Fibroblast of lung (primary cell): ENCODE data around the gene DNAH10. TPM values are rescaled to one million over a fixed set of nuclear protein-coding genes. Genes with fewer than 3 reads are reported as not detected.

Experiments
- DNase-seq, 2 donors: peaks; one replicate each; pipeline versions ENCODE4 v3.0.0 to v3.0.0-alpha.2; 2010; ENCODE audit warnings: low read depth in 2 of 2
- H2AFZ ChIP-seq: 2 replicates; pipeline ENCODE4 v1.5.1; 2012; ENCODE audit warnings: low read length, control low read depth, inconsistent platforms
- H3K27ac ChIP-seq: 2 replicates; pipeline ENCODE4 v1.5.1; 2011; ENCODE audit warnings: low read length, control low read depth; ENCODE audit not compliant: insufficient read depth
- H3K27me3 ChIP-seq: 2 replicates; pipeline ENCODE4 v1.5.1; 2011; ENCODE audit warnings: mild to moderate bottlenecking, low read length; ENCODE audit not compliant: control insufficient read depth, insufficient read depth
- H3K36me3 ChIP-seq: 2 replicates; pipeline ENCODE4 v1.5.1; 2011; ENCODE audit warnings: low read length; ENCODE audit not compliant: control insufficient read depth, insufficient read depth
- H3K4me1 ChIP-seq: 2 replicates; pipeline ENCODE4 v1.5.1; 2011; ENCODE audit warnings: low read length; ENCODE audit not compliant: control insufficient read depth, insufficient read depth; ENCODE audit errors: extremely low read depth
- H3K4me2 ChIP-seq: 2 replicates; pipeline ENCODE4 v1.5.1; 2011; ENCODE audit warnings: low read length, control low read depth; ENCODE audit not compliant: insufficient read depth; ENCODE audit errors: extremely low read depth
- H3K4me3 ChIP-seq, 4 experiments: fragments of 200-600 bp in 1 of 4; sonication (generic) in 1 of 4; replicated peaks in 1 of 4; 2 replicates each; pipeline ENCODE4 v1.5.1; 2011 to 2016; ENCODE audit warnings: low read length in 4 of 4, low read depth in 3 of 4, mild to moderate bottlenecking in 3 of 4, control low read depth in 2 of 4, inconsistent platforms in 1 of 4, mixed read lengths in 1 of 4; ENCODE audit not compliant: insufficient read depth in 1 of 4; ENCODE audit errors: control extremely low read depth in 1 of 4
- H3K79me2 ChIP-seq: 2 replicates; pipeline ENCODE4 v1.5.1; 2012; ENCODE audit warnings: mild to moderate bottlenecking, low read length, inconsistent platforms; ENCODE audit not compliant: control insufficient read depth, insufficient read depth
- H3K9ac ChIP-seq: 2 replicates; pipeline ENCODE4 v1.5.1; 2011; ENCODE audit warnings: mild to moderate bottlenecking, low read length, control low read depth; ENCODE audit not compliant: insufficient read depth
- H3K9me3 ChIP-seq: 2 replicates; pipeline ENCODE4 v1.5.1; 2012; ENCODE audit warnings: low read depth, low read length; ENCODE audit not compliant: control insufficient read depth, insufficient read depth
- H4K20me1 ChIP-seq: 2 replicates; pipeline ENCODE4 v1.5.1; 2011; ENCODE audit warnings: low read length; ENCODE audit not compliant: control insufficient read depth, insufficient read depth; ENCODE audit errors: extremely low read depth
- CTCF ChIP-seq, 2 donors: IDR thresholded peaks in 1 of 2; conservative IDR thresholded peaks in 1 of 2; 1 replicate in 1 of 2; 2 replicates in 1 of 2; pipeline ENCODE4 v1.5.1; 2011 to 2012; ENCODE audit warnings: low read length in 2 of 2, control low read depth in 1 of 2, inconsistent platforms in 1 of 2, low read depth in 1 of 2, mild to moderate bottlenecking in 1 of 2
- EZH2 ChIP-seq: IDR thresholded peaks from 2 replicates; pipeline ENCODE4 v1.5.1; 2012; ENCODE audit warnings: low read length, control low read depth, mild to moderate bottlenecking; ENCODE audit errors: missing control alignments
- polyA plus RNA-seq, 2 donors: library from polyadenylated mRNA; depleted of rRNA in 1 of 2; stranded (reverse) in 1 of 2; unstranded in 1 of 2; fragments of >200 nt; gene quantifications; 2 replicates each; pipeline ENCODE4 v1.2.1, GENCODE V29; 2011 to 2012; ENCODE audit warnings: missing spikeins in 1 of 2
- total RNA-seq: library from RNA; depleted of rRNA; stranded (reverse); fragments of >200 nt; gene quantifications from 2 replicates; pipeline ENCODE4 v1.2.1, GENCODE V29; 2014

DNAH10 gene
- total and polyA plus RNA-seq, 2 donors (not counting 1 experiment from before 2014, with no cell fraction given), result 0.06 to 0.33 TPM

GRCh38 chr12:123717350-123717749 is 44.8 kb upstream of the DNAH10 start:
- Histone ChIP-seq H3K27me3 (no peaks in the 10 kb centered on the region), H3K4me3 (no peak overlapping the region), H2AFZ (no peak overlapping the region), H4K20me1 (no peaks in the 10 kb centered on the region), H3K9ac (no peak overlapping the region), H3K4me1 (no peaks in the 10 kb centered on the region), H3K9me3 (no peaks in the 10 kb centered on the region), H3K4me2 (no peak overlapping the region), H3K27ac (no peak overlapping the region), H3K79me2 (peaks cover 15% of the 10 kb centered on the region), H3K36me3 (peaks cover 2% of the 10 kb centered on the region)
- DNase-seq, result no peak
- no peak for TF ChIP-seq EZH2
- TF ChIP-seq CTCF (conservative IDR thresholded peaks at IDR 0.05 in 1 of 2, IDR thresholded peaks at IDR 0.05 in 1 of 2; ENCODE audit: low read depth in 1 of 2, low read length in 2 of 2), result no peak

GRCh38 chr12:123720141-123720814 is 41.8 kb upstream of the DNAH10 start:
- H3K4me2 ChIP-seq, result no peak overlapping the region
- no peak overlapping the region for H3K9ac ChIP-seq
- TF ChIP-seq EZH2, result no peak
- no peak for TF ChIP-seq CTCF (conservative IDR thresholded peaks at IDR 0.05 in 1 of 2, IDR thresholded peaks at IDR 0.05 in 1 of 2; ENCODE audit: low read depth in 1 of 2, low read length in 2 of 2)
- no peak overlapping the region for H2AFZ ChIP-seq
- DNase-seq, result no peak
- no peaks in the 10 kb centered on the region for H3K9me3 ChIP-seq
- no peaks in the 10 kb centered on the region for H4K20me1 ChIP-seq
- no peak overlapping the region for H3K27ac ChIP-seq
- H3K27me3 ChIP-seq, result no peaks in the 10 kb centered on the region
- H3K36me3 ChIP-seq, result peaks cover 2% of the 10 kb centered on the region
- H3K79me2 ChIP-seq, result no peaks in the 10 kb centered on the region
- no peak overlapping the region for H3K4me3 ChIP-seq
- no peaks in the 10 kb centered on the region for H3K4me1 ChIP-seq

- Histone ChIP-seq H3K27ac (no peak overlapping the region), H3K27me3 (no peaks in the 10 kb centered on the region), H3K9me3 (no peaks in the 10 kb centered on the region), H3K9ac (no peak overlapping the region), H3K4me3 (no peak overlapping the region), H4K20me1 (no peaks in the 10 kb centered on the region), H3K36me3 (peaks cover 2% of the 10 kb centered on the region), H2AFZ (no peak overlapping the region), H3K4me1 (no peaks in the 10 kb centered on the region), H3K79me2 (no peaks in the 10 kb centered on the region), H3K4me2 (no peak overlapping the region)
- TF ChIP-seq CTCF (conservative IDR thresholded peaks at IDR 0.05 in 1 of 2, IDR thresholded peaks at IDR 0.05 in 1 of 2; ENCODE audit: low read depth in 1 of 2, low read length in 2 of 2), result no peak
- DNase-seq, result no peak
Observed at GRCh38 chr12:123721245-123721644, 40.9 kb upstream of the DNAH10 start.
